Mesendoderm (in vitro differentiated cells): Measurements from ENCODE around the gene SELENOI.

ENCODE experiments used
- DNase-seq: peaks from one replicate; pipeline ENCODE4 v3.0.0; 2013
- H2AK5ac ChIP-seq: 2 replicates; pipeline ENCODE4 v1.6.1; 2013; ENCODE audit warnings: low read length, inconsistent platforms
- H2BK120ac ChIP-seq: 2 replicates; pipeline ENCODE4 v1.6.1; 2013; ENCODE audit warnings: low read depth, mild to moderate bottlenecking, low read length, moderate library complexity, mixed read lengths
- H2BK15ac ChIP-seq: replicated peaks from 2 replicates; pipeline ENCODE4 v1.6.1; 2013; ENCODE audit warnings: low read depth, mild to moderate bottlenecking, moderate library complexity
- H2BK5ac ChIP-seq: 2 replicates; pipeline ENCODE4 v1.6.1; 2013; ENCODE audit warnings: low read length, inconsistent platforms
- H3K18ac ChIP-seq: 2 replicates; pipeline ENCODE4 v1.6.1; 2013; ENCODE audit warnings: mild to moderate bottlenecking, low read length, mixed read lengths
- H3K23ac ChIP-seq: one replicate; pipeline ENCODE4 v1.6.1; 2013; ENCODE audit warnings: low read length
- H3K27ac ChIP-seq: 2 replicates; pipeline ENCODE4 v1.5.1; 2013; ENCODE audit warnings: low read depth, mild to moderate bottlenecking, inconsistent platforms, low read length, moderate library complexity
- H3K27me3 ChIP-seq: 2 replicates; pipeline ENCODE4 v1.6.1; 2013; ENCODE audit warnings: low read length, control low read depth, mild to moderate bottlenecking, inconsistent platforms; ENCODE audit not compliant: insufficient read depth, poor library complexity
- H3K36me3 ChIP-seq: 2 replicates; pipeline ENCODE4 v1.6.1; 2013; ENCODE audit warnings: low read length, inconsistent platforms; ENCODE audit not compliant: control insufficient read depth, insufficient read depth
- H3K4ac ChIP-seq: one replicate; pipeline ENCODE4 v1.6.1; 2013; ENCODE audit warnings: low read depth, mild to moderate bottlenecking, low read length, moderate library complexity
- H3K4me1 ChIP-seq: 2 replicates; pipeline ENCODE4 v1.6.1; 2013; ENCODE audit warnings: low read depth, low read length, inconsistent platforms; ENCODE audit not compliant: control insufficient read depth
- H3K4me2 ChIP-seq: 2 replicates; pipeline ENCODE4 v1.6.1; 2013; ENCODE audit warnings: low read length
- H3K4me3 ChIP-seq: 2 replicates; pipeline ENCODE4 v1.5.1; 2013; ENCODE audit warnings: mild to moderate bottlenecking, low read length
- H3K56ac ChIP-seq: one replicate; pipeline ENCODE4 v1.6.1; 2013; ENCODE audit warnings: low read length
- H3K79me1 ChIP-seq: 2 replicates; pipeline ENCODE4 v1.6.1; 2013; ENCODE audit warnings: low read length, inconsistent platforms
- H3K79me2 ChIP-seq: 2 replicates; pipeline ENCODE4 v1.6.1; 2013; ENCODE audit warnings: mild to moderate bottlenecking, low read length; ENCODE audit not compliant: control insufficient read depth, insufficient read depth
- H3K9ac ChIP-seq: 2 replicates; pipeline ENCODE4 v1.6.1; 2013; ENCODE audit warnings: low read length, inconsistent platforms
- H4K5ac ChIP-seq: one replicate; pipeline ENCODE4 v1.6.1; 2013; ENCODE audit warnings: low read length
- H4K8ac ChIP-seq: one replicate; pipeline ENCODE4 v1.6.1; 2013; ENCODE audit warnings: low read depth, mild to moderate bottlenecking, control low read depth, low read length, moderate library complexity
- WGBS: extraction: QIAGEN DNeasy Blood & Tissue Kit; methylation state at CpG from one replicate; pipeline ENCODE4 v1.1.7; 2013; ENCODE audit warnings: low lambda C conversion rate, missing lambda C conversion rate; ENCODE audit not compliant: insufficient coverage; ENCODE audit errors: extremely low coverage; 5-methylcytosine and 5-hydroxymethylcytosine counted together

SELENOI gene

DNA sequence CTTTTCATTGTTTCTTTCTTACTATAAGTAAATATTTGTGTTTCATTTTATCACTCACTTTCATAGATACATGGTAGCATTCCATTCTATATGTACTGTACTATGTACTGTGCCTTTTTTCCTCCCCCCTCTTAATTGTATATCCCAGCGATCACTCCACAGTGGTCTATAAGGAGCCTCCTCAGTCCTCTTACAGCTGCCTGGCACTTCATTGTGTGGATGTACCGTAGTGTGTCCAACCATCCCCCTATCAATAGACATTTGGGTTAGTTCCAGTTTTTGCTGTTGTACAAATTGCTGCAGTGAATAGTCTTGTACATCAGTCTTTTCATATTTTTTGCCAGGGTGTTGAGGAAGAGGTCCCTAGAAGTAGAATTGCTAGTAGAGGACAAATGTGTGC lies 34.3 kb downstream of the SELENOI start:
- Histone ChIP-seq H3K9ac (no peak overlapping the region), H2BK15ac (no peak overlapping the region), H3K79me2 (no peaks in the 10 kb centered on the region), H3K18ac (no peak overlapping the region), H4K8ac (no peak overlapping the region), H3K27me3 (no peaks in the 10 kb centered on the region), H3K4me2 (no peak overlapping the region), H3K23ac (no peak overlapping the region), H3K79me1 (peaks cover 3% of the 10 kb centered on the region), H3K4me1 (no peaks in the 10 kb centered on the region), H2AK5ac (no peak overlapping the region), H3K36me3 (no peaks in the 10 kb centered on the region), H2BK120ac (no peak overlapping the region), H4K5ac (no peak overlapping the region), H3K4ac (no peak overlapping the region), H3K27ac (no peak overlapping the region), H3K4me3 (no peak overlapping the region), H2BK5ac (no peak overlapping the region), H3K56ac (no peak overlapping the region)
- whole genome bisulfite sequencing, result no CpG with 5 or more reads among the region's 2 CpGs
- no peak for DNase-seq

DNA sequence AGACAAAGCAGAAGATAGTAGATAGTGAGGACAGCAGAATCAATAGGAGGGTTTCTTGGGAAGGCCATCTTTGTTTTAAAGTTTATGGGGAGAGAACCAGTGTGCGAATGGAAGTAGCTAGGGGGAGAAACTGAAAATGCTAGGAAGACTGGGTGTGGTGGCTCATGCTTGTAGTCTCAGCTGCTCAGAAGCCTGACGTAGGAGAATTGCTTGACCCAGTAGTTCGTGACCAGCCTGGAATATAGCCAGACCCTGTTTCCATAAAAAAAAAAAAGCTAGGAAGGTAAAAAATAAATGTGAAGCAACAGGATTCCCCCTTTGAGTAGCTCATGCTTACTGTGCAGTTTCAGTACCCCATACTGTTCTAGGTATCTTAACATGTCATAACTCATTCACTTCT lies 36.6 kb downstream of the SELENOI start:
- Histone ChIP-seq H2BK15ac (no peak overlapping the region), H3K23ac (no peak overlapping the region), H2BK5ac (no peak overlapping the region), H3K79me1 (peaks cover 3% of the 10 kb centered on the region), H3K56ac (no peak overlapping the region), H3K4me2 (no peak overlapping the region), H3K36me3 (no peaks in the 10 kb centered on the region), H3K9ac (no peak overlapping the region), H3K4me1 (no peaks in the 10 kb centered on the region), H3K4ac (no peak overlapping the region), H4K5ac (no peak overlapping the region), H3K27ac (no peak overlapping the region), H3K4me3 (no peak overlapping the region), H3K79me2 (no peaks in the 10 kb centered on the region), H3K18ac (no peak overlapping the region), H3K27me3 (no peaks in the 10 kb centered on the region), H4K8ac (no peak overlapping the region), H2AK5ac (no peak overlapping the region), H2BK120ac (no peak overlapping the region)
- no peak for DNase-seq
- WGBS, result no CpG with 5 or more reads among the region's 3 CpGs

DNA sequence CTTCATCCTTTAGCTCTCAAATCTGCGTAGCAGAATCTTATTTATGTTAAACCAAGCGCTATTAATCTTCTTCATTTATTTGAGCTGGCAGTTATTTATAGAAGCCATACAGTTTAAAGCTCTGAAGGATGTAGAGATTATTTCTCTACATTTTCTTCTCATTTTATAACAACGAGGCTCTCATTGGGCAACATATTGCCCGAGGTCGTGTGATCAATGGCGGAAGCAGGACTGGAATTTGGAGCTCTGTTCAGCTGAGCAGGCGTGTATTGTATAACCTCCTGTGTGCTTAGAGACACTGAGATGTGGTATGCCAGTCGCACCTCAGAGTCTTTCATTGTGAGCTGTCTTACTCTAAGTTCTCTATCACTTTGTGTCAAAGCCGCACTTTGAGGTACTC lies 38.2 kb downstream of the SELENOI start:
- no peak for DNase-seq
- Histone ChIP-seq H3K4me1 (no peaks in the 10 kb centered on the region), H3K56ac (no peak overlapping the region), H2BK120ac (no peak overlapping the region), H3K4me2 (no peak overlapping the region), H3K18ac (no peak overlapping the region), H3K27ac (no peak overlapping the region), H3K4ac (no peak overlapping the region), H3K36me3 (no peaks in the 10 kb centered on the region), H4K5ac (no peak overlapping the region), H3K27me3 (no peaks in the 10 kb centered on the region), H3K9ac (no peak overlapping the region), H2AK5ac (no peak overlapping the region), H3K23ac (no peak overlapping the region), H3K4me3 (no peak overlapping the region), H3K79me2 (no peaks in the 10 kb centered on the region), H2BK15ac (no peak overlapping the region), H4K8ac (no peak overlapping the region), H2BK5ac (no peak overlapping the region), H3K79me1 (no peaks in the 10 kb centered on the region)
- no CpG with 5 or more reads among the region's 9 CpGs for WGBS

DNA sequence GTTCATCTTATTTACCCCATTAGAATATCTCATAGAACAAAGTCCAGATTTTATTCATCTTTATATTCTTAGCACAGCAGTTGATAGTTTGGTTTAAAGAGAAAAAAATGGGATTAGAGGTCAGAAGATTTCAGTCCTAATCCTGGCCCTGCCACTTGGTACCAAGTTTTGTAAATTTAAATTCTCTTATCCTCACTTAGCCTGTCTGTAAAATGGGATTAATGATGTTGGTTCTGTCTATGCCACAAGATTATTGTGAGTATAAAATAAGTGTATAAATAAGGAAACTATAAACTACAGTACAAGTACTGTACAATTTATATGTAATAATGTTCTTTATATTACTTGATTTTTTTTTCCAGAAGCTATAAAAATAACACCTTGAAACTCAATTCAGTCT lies 38.7 kb downstream of the SELENOI start:
- Histone ChIP-seq H3K9ac (no peak overlapping the region), H3K27ac (no peak overlapping the region), H3K4me1 (no peaks in the 10 kb centered on the region), H3K56ac (no peak overlapping the region), H3K79me1 (no peaks in the 10 kb centered on the region), H2BK15ac (no peak overlapping the region), H3K27me3 (no peaks in the 10 kb centered on the region), H3K4me2 (no peak overlapping the region), H2BK120ac (no peak overlapping the region), H3K18ac (no peak overlapping the region), H2AK5ac (no peak overlapping the region), H4K8ac (no peak overlapping the region), H2BK5ac (no peak overlapping the region), H3K4ac (no peak overlapping the region), H3K36me3 (no peaks in the 10 kb centered on the region), H3K23ac (no peak overlapping the region), H3K4me3 (no peak overlapping the region), H3K79me2 (no peaks in the 10 kb centered on the region), H4K5ac (no peak overlapping the region)
- DNase-seq, result no peak

DNA sequence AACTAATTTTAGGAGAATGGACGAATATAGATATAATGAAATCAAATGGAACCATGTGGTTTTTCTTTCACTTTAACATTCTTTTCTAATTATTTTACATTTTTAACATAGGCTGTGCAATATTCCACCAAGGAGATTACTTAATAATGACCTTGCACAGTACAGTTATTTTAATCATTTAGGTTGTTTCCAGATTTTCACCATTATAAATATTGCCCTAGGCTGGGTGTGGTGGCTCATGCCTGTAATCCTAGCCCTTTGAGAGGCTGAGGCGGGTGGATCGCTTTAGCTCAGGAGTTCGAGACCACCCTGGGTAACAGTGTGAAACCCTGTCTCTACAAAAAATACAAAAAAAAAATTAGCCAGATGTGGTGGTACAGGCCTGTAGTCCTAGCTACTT lies 41.2 kb downstream of the SELENOI start:
- Histone ChIP-seq H3K79me1 (no peaks in the 10 kb centered on the region), H3K4me2 (no peak overlapping the region), H3K27me3 (no peaks in the 10 kb centered on the region), H4K8ac (no peak overlapping the region), H2AK5ac (no peak overlapping the region), H2BK15ac (no peak overlapping the region), H3K36me3 (no peaks in the 10 kb centered on the region), H3K27ac (no peak overlapping the region), H3K56ac (no peak overlapping the region), H2BK5ac (no peak overlapping the region), H3K79me2 (no peaks in the 10 kb centered on the region), H2BK120ac (no peak overlapping the region), H3K18ac (no peak overlapping the region), H3K4ac (no peak overlapping the region), H3K9ac (no peak overlapping the region), H3K4me3 (no peak overlapping the region), H4K5ac (no peak overlapping the region), H3K4me1 (no peaks in the 10 kb centered on the region), H3K23ac (no peak overlapping the region)
- WGBS, result 100% methylated on average over 1 of the region's 4 CpGs
- DNase-seq, result no peak

DNA sequence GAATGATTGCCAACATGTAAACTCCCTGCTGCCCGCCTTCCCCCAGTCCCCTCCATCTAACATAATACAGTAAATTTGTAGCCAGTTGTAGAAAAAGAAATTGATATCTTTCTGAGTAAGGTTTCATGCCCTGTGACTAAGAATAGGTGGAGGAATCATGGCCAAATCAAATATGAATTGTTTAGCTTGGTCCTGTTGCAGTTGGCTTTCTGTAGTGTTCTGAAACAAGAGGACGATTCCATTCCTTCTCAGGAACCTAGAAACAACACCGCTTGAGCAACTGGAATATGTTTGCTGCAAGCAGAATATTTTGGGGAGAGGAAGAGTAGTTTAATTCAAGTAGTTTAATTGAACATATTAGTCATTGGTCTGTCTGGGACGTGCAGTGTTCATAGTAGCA lies 48.8 kb downstream of the SELENOI start:
- WGBS, result no CpG with 5 or more reads among the region's 4 CpGs
- Histone ChIP-seq H3K56ac (no peak overlapping the region), H4K8ac (no peak overlapping the region), H2BK15ac (no peak overlapping the region), H3K18ac (no peak overlapping the region), H4K5ac (no peak overlapping the region), H3K36me3 (no peaks in the 10 kb centered on the region), H3K9ac (no peak overlapping the region), H2BK120ac (no peak overlapping the region), H3K4me2 (no peak overlapping the region), H3K27me3 (no peaks in the 10 kb centered on the region), H3K27ac (no peak overlapping the region), H3K4ac (no peak overlapping the region), H2BK5ac (no peak overlapping the region), H3K79me2 (no peaks in the 10 kb centered on the region), H2AK5ac (no peak overlapping the region), H3K4me3 (no peak overlapping the region), H3K79me1 (no peaks in the 10 kb centered on the region), H3K23ac (no peak overlapping the region), H3K4me1 (no peaks in the 10 kb centered on the region)
- DNase-seq, result no peak
